SIG-M5 (cell line): ENCODE results near the gene BPIFB1.

Experiments
- DNase-seq: peaks from one replicate; lab custom pipeline; 2025; lab: John Stamatoyannopoulos, UW

BPIFB1 gene

GRCh38 chr20:33273117-33273851, 9.7 kb upstream of the BPIFB1 start:
- DNase-seq = no peak

DNA sequence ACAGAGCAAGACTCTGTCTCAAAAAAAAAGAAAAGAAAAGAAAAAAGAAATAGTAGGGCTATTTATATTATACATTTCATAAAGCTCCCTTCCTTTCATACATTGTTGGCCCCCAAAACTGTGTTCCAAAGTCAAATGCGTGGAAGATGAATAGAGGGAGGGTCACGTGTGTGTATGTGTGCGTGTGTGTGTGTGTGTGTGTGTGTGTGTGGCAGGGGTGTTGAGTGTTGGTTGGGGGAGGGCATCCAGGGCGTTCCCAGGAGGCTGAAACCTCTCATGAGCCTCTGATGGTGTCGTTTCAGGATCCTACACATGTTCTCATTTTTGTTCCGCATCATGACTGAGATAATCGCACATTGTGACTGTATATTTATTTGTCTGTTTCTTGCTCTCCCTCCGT, 7.8 kb upstream of the BPIFB1 start:
- DNase-seq = no peak

DNA sequence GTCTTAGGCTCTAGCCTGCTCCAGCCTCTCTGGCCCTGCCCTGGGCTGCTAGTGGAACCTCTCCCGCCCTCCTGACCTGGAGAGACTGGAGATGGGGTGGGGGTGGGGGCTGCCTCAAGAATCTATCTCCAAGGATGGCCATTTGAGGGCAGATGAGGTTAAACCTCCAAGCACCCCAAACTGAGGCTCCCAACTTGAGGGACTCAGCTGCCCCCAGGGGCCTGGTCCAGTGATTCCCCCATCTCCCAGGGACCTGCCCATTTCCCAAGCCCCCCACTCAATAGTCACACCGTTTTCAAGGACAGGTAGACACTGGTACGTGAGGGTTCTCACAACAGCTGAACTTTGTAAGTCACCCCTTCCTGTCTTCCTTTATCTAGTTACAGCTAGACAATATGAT, 7.1 kb upstream of the BPIFB1 start:
- DNase-seq = no peak

DNA sequence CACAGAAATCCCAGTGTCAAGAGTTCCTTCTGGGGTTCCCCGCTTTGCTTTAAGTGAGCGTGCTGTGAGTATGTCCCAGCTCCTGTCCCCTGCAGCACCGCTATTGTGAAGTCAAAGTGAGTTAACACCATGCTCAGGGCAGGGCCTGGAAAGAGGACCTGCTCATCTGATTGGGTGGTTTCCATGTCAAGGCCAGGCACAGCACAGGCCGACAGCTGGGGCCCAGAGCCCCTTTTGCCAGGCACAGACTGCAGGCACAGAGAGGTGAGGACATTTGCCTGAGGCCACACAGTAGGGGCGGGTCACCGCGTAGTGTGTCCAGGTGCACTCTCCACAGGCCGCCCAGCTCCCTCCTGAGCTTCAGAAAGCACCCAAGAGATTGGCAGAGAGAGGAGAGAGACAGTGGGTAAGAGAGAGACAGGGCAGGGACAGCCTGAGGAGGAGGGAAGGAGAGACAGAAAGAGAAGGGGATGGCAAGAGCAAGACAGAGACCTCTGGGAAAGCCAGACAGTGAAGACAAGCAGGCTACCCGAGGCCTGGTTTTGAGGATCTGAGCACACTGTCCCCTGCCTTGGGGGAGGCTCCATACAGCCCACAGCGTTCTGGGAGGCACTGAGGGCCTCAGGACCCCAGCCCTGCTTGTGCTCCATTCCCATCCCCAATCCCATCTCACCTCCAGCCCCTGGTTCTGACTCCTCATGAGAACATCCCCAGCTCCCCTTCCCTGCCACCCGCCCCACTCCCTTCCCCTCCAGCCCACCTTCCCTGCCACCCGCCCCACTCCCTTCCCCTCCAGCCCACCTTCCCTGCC, 6.5 kb upstream of the BPIFB1 start:
- DNase-seq = no peak

DNA sequence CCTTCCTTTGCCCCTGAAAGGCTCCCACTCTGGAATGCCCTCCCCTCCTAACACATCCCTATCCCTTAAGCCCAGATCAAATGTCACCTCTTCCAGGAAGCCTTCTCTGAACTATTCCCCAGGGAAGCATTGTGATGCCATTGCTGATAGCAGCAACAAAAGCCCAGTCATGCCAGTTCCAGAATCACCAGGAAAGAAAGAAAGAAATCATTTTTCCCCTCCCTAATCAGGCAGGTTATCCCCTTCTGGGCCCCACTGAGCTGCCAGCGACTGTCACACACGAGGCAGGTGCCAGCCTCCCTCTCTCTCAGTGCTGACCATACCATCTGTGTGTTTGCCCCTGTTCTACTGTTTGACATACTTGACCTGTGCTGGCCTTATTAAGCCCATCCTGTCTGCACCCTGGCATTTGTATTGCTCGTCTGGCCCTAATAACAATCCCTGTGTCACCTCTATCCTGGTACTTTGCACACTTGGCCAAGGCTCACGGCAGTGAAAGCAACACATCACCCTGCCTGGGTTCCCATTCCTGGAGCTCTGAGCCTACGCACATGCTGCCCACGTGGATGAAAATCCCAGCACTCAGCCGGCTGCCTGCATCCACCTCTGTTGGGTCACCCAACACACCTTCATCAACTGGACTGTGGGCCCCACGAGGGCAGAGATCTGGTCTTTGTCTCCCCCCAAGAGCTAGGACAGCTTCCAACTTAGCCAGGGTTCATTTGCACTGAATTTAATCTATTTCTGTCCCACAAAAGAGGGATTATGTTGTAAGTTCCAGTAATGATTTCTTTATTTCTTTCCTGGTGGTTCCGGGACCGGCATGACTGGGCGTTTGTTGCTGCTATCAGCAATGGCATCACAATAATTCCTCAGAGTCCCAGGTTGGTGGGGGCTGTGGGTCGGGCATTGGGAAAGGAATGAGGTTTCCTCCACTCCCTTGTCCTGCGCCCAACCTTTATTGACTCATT, 5.3 kb upstream of the BPIFB1 start:
- DNase-seq = no peak

DNA sequence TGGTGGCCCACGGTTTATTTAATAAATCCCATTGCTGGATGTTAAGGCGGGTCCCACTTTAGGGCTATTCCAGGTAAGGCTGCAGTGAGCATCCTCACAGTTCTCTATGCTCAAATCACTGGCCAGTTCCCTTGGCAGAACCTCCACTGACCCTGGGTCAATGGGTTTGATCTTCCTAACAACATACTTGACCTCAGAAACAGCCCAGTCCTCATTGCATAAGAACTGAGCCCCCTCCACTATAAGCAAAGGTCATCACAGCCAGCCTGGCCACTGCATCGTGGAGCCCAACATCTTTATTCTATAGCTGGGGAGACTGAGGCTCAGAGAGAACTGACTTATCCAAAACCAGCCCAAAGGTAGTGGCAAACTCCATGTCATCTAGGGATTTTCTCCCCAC, 4.3 kb upstream of the BPIFB1 start:
- no peak for DNase-seq

DNA sequence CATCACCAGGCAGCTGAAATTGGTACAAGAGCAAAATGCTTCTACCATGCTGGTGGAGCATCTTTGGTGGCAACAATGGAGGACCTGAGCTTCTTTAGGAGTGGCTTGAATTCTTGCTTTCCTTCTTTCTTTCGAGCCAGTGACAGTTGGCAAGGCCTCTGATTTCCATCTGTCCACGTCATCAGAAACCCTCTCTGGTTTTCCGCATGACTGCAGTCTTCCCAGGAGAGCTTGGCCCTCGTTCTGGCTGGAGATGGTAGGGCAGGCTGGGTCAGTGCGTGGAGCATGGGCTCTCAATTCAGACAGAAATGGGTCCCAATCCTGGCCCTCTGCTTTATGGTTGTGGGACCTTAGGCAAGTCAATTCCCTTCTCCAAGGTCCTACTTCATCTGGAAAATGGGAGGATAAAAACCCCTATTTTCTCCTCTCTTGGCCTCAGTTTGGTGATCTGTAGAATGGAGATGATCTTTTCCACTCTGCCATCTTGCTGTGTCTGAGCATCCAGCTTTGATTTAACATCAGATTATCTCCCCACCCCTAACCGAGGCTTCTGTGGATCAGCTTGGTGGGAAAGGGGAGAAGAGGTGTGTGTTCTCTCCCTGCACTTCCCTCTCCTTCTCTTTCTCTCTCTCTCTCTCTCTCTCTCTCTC, 3.6 kb upstream of the BPIFB1 start:
- no peak for DNase-seq

- no peak for DNase-seq
Observed at GRCh38 chr20:33280000-33280680, 2.9 kb upstream of the BPIFB1 start.

DNA sequence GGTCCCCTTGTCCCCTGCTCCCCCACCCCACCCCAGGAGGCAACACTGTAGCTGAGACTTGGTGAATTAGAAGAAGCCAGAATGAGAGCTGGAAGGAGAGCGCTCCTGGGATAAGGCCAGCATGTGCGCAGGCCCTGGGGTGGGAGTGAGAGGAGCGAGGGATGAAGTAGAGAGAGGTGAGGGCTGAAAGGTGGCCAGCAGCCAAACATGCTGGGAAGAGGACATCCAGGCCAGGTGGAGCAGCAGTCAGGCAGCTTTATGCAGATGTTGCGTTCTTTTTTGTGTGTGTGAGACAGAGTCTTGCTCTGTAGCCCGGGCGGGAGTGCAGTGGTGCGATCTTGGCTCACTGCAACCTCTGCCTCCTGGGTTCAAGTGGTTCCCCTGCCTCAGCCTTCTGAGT, 2.2 kb upstream of the BPIFB1 start:
- DNase-seq = no peak

DNA sequence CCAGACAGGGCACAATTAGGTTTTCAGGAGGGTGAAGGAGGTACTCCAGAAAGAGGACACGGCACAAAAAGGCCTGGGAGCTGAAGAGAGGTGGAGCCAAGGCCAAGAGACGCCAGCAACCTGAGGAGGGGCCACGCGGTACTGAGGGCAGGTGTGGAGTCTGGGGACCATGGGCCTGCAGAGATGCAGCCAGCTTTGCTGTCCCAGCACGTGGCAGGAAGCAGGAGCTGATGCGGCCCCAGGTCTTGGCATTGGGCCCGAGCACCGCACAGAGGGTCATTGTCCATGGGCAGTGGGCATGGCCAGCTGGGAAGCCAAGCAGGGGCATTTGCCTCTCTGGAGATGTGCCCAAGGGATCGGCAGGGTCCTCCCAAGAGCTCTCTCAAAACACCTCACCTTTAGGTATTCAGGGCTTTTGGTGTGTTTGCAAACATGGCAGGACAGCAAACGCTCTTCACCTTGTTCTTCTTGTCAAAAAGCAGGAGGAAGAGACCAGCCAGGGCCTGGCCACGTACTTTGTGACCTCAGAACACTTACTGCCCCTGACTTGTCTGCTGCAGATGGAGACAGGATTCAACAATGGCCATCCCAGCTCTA, 1.4 kb upstream of the BPIFB1 start:
- DNase-seq = no peak

GRCh38 chr20:33282196-33282934, 649 bp upstream of the BPIFB1 start:
- DNase-seq = no peak

- no peak for DNase-seq
Observed at GRCh38 chr20:33284284-33284683, 1.3 kb downstream of the BPIFB1 start.

DNA sequence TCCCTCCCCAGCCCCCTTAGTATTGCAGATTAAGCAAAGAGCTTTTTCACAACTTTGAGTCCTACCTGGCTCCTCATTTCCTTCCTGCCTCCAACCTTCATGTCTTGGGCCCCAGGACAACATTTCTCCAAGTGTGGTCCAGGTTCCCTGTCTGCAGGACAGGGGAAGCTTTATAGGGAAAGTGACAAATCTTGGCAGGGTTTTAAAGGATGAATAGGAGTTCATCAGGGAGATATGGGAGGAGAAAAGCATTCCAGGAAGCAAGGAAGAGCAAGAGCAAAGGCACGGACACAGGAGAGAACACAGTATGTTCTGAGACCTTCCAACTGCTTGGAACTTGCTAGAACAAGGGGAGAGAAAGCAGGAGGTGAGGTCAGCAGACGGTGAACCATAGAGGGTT, 1.9 kb downstream of the BPIFB1 start:
- DNase-seq = no peak

DNA sequence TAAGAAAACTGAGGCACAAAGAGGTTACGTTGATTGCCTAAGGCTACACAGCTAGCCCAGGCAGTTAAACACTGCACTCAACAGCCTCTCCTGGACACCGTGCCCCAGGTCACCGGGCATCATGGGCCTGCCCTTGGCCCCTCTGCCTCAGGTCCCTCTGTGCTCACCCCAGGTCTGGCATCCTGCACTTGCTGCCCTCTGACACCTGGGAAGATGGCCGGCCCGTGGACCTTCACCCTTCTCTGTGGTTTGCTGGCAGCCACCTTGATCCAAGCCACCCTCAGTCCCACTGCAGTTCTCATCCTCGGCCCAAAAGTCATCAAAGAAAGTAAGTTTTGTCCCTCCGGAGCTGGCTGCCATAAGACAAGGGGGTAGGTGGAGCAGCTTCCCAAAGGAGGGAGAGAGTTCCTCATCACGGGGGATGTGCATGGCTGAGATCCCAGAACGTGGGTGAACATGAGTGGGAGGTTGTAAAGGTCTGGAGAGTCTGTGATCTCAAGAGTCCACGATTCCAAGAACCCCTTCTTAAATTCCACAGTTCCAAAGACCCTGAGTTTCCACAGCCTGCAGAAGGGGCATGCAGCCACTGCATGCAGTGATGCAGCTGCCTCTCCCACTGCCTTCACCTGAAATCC, 3.0 kb downstream of the BPIFB1 start:
- no peak for DNase-seq

- no peak for DNase-seq
Observed at GRCh38 chr20:33287884-33288283, 4.9 kb downstream of the BPIFB1 start.

GRCh38 chr20:33290852-33291251, 7.8 kb downstream of the BPIFB1 start:
- DNase-seq = no peak

GRCh38 chr20:33291416-33291815, 8.4 kb downstream of the BPIFB1 start:
- no peak for DNase-seq

- DNase-seq = no peak
Observed at GRCh38 chr20:33291830-33292355, 8.9 kb downstream of the BPIFB1 start.

DNA sequence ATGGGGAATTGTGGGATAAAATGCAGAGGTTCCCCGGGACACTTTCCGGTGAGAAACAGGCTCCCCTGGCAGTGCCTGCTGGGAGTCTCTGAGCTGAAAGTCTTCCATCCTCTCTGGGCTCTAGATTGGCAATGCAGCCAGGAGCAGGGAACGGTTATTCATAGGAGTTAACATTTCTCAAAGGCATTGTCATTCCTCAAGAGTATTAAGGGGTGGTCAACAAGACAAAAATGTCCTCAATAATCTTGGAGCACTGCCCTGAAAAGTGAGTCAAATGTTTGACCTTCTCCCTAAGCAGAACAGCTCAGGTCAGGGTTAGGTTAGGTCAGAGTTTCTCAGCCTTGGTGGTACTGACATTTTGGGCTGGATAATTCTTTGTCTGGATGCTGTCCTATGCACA, 13.2 kb downstream of the BPIFB1 start:
- no peak for DNase-seq
